Renal cortical epithelial cell (primary cell): ENCODE measurements around the gene NEDD9. TPM values are rescaled to one million over a fixed set of nuclear protein-coding genes. Genes with fewer than 3 reads are reported as not detected.

Experiments
- DNase-seq: peaks from one replicate; pipeline ENCODE4 v3.0.0-alpha.2; 2011; ENCODE audit warnings: low read depth
- total RNA-seq: library from RNA; depleted of rRNA; stranded (reverse); fragments of >200 nt; gene quantifications from 2 replicates; pipeline ENCODE4 v1.2.3, GENCODE V29; 2014

NEDD9 gene
- total RNA-seq, 1 donor from 2014 or later, result 86.7 TPM

- peak; percentile 86 for DNase-seq
Measured at GRCh38 chr6:11236076-11236750, 3.7 kb upstream of the NEDD9 start.

- no peak for DNase-seq
Measured at GRCh38 chr6:11235062-11235461, 2.6 kb upstream of the NEDD9 start.

DNA sequence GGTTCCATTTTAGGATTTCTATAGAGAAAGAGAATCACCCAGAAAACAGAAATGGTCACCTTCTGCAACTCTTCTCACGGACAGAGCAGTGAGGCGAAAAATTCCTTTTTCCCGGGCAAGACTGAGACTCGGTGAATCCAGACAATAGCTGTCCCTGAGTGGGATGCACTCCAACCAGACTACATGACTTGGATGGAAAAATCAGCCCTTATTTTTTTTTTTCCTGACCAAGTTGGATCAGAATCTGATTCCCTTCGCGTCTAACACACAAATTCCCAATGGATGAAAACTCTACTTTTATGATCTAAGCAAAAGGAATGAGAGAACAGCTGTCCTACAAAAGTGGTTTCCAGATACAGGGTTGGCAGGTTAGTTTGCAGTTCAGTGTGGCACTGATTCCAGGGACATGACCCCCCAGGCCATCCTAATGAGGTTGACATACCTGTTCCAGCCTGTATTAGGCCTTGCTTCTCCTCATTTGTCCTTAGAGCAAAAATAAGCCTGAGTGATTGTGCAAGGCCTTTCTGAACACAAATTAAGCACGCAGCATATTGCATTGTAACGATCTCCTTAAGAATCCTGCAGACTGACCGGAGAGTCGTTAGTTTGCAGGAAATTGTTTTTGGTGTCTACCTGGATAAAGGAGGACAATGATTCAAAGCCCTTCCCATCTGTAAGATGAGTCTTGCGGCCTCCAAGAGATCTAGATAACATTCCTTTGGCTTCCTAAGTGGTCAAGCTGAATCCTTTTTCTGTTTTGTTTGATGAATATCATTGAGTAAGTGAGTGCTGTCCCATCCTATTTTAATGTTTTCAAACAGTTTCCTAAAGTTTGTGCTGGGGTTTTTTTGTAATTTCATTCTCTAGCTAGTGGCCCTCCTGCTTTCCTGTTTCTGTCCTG, 1.5 kb upstream of the NEDD9 start:
- DNase-seq, result peak; percentile 43

DNA sequence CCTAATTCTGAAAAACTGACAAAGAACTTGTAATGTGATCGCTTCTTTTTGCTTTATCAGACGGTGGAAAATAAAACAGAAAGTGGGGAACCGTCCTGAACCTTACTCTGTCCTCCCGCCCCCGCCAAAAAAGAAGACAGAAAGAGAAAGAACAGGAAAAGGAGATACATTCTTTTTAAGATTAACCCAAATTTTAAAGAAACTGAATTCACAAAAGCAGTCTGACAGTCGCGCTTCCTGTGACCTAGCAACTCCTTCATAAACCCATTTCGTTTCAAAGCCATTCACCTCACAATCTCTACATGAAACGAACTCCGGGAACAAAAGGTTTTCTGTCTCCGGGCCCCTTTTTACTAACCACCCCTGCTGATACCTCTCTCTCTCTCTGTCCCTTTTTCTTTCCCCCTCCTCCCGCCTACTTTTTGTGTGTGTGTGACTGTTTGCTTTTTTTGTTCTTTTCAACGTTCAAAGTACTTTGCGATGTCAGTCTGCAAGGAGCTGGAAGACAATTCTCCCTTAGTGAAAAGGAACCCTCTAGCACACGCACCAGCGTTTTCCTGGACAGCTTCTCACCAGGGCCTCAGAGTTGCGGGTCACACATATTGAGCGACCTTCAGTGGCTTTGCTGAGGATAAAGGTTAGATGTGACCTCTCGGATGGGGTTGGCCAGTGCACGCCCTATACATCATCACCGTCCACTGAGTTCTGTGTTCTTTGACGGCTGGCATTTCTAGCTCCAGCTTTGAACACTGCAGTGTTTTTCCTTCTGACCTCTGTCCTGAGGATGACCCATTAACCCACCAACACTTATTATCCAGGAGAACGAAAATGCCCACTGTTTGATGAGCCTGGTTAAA, 530 bp upstream of the NEDD9 start:
- no peak for DNase-seq

GRCh38 chr6:11231564-11232192, 790 bp downstream of the NEDD9 start:
- peak; percentile 43 for DNase-seq

GRCh38 chr6:11231108-11231463, 1.4 kb downstream of the NEDD9 start:
- no peak for DNase-seq

DNA sequence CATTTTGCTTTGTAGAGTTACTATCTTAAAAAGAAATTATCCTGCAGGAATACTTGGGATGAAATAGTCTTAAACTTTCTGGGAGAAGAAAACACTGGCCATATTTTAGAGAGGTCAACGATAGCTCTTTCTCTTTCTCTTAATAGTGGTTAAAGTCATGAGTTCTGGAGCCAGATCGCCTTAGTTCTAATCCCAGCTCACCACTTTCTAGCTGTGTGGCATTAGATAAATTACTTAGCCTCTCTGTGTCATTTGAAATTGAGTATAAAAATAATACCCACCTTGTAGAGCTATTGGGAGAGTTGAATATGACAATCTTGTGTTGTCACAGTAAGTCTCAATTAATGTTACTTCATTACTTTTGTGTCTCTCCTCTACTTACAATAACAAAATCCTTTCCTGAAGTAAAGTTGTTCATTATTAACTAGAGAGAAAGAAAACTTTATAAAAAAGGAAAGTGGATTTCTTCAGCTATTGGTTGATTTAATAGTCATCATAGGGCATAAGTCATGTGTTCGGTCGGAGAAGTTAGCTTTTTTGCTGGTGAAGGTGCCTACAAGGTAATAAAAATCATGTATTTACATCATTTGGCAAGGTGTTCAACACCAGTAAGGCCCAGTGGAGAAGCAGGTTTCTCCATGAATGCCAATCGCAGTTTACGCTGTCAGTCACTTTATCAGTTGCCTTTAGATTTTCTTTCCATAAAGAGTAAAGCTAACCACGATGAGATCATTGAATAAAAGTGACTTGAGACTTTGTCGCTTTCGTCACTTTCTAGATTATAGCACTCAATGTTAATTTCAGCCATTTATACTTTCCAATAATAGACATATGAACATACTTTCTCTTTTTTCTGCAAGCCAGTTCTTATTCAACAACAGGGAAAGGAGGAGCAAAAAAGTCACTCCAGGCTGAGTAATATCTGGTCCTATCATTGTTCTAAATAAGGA, 2.0 kb downstream of the NEDD9 start:
- peak; percentile 75 for DNase-seq

DNA sequence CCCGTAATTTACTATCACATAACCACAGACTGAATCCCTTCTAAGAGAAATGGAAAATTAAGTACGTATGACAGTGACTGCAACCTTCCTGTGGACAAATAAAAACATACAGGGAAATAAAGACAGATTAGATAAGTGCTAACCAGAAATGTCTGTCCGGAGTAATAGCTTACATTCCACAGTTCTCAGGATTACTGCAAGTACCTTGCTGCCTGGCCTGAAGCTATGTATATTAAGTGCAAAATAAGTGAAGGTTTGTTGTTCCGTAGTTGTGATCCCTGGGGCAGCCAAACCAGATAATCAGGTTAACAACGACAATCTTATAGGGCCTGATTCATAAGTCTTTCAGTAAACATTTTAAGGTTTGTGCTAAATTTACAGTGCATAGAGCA, 2.8 kb downstream of the NEDD9 start:
- peak; percentile 71 for DNase-seq

DNA sequence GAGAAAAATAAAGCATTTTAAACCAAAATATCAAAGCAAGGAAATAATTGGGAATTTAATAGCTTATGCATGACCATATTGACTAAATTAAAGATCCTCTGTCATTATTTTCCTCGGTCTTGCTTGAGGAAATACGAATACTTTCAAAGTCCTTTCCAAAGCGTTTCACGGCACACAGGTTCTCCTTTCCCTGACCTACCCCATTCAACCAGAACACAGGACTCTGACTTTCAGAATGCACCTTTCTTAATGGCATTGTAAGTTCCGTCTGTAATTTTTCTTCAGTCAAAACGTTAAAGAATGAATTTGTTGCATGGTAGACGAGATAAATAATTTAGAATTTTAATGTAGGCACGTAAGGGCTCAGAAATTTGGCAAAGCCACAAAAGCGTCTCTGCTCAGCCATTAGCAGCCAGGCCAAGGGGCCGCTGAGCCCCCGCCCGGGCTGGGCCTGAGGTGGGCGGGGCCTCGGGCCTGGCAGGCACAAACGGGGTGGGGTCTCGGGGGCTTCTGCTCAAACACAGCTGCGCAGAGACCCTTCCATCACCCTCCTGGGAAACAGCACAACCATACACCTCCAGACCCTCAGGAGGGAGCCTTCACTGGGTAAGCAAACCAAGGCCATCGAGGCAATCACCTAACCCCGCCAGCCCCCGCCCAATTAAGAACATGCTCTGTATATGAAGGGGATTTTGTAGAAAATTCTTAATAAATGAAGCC, 3.4 kb downstream of the NEDD9 start:
- DNase-seq, result no peak

GRCh38 chr6:11227698-11228097, 4.8 kb downstream of the NEDD9 start:
- DNase-seq, result no peak

- no peak for DNase-seq
Measured at GRCh38 chr6:11226005-11226404, 6.5 kb downstream of the NEDD9 start.

- DNase-seq, result no peak
Measured at GRCh38 chr6:11224966-11225463, 7.5 kb downstream of the NEDD9 start.

GRCh38 chr6:11224252-11224965, 8.1 kb downstream of the NEDD9 start:
- peak; percentile 51 for DNase-seq

GRCh38 chr6:11223286-11223864, 9.1 kb downstream of the NEDD9 start:
- no peak for DNase-seq

DNA sequence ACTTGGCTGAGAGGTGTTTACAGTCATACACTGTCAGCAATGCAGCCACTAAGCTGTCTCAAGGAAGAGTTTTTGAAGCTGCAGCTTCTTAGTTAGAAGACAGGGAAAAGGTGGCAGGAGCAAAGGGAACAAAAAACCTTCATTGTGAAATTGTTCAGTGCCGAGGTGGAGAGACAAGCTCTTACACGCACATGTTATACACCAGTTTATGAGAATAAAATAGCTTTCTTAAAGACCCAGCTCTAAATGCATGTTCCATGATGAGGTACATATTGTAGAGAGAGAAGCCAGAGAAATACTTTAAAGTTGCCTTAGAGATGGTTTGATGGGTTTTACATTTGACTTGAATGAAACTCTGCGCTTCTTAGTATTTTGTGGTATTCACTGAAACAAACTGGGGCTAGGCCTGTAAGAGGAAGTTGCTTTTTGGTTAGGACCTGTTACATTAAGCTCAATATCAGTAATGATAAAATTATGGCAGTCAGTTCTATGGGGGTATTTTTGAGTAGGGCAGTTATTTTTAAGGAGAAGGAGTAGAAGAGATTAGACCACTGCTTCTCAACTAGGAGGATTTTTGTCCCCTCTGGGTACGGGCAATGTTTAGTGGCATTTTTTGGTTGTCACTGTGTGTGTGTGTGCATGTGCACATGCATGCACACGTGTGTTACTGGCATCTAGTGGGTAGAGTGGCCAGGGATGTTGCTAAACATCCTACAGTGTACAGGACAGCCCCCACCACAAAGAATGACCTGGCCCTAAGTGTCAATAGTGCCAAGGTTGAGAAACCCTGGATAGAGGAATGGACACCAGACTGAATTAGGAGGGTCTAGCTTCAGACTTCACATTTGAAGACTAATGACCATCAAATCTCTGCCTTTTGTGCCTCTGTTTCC, 9.8 kb downstream of the NEDD9 start:
- no peak for DNase-seq

DNA sequence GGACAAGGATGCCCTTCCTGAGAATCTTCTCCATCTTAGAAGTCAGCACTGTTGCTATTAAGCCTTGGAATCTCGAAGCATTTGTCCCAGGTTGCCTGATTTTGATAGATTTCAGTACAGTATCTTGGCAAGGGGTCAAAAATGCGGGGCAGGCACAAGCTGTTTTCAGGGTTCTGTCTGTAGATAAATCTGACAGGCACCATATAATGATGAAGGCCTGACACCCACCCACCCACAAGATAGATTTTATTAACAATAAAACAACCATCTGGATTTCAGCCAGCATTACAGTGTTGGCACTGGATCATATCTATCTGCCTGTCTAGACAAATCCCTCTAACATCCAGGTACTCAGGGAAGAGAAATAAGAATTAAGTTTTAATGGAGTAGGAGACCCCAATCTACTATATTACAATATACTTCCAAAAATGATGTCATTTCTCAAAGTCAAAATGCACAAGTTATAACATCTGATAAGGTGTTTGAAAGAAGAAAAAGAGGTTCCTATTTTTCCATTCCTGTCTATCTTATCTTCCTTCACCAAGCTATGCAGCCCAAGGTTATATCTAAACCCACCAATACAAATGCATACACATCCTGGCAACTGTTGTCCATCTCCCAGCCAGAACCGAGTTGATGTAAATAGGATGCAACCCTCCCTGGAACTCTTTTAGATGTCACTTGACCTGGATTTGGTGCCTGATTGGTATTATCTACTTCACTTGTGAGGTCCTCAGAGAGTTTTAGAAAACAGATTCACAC, 10.7 kb downstream of the NEDD9 start:
- DNase-seq, result no peak

DNA sequence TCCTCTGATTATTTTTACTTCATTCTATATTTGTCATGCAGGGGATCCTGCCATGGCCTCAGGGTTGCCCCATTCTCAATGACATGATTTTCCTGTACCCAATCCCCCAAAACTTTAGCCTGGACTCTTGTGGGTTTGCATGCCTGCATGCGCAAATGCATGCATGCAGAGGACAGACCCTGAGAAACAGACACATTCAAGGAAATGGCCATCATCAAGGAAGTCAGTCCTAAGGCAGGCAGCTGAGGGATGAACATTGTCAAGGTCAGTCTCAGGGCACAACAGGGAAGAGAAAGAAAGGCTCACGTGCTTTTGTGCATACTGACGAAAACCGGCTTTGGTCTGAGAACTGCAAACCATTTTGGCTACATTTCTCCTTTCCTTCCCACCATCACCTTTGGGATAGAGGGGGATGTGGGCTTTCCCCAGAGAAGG, 13.1 kb downstream of the NEDD9 start:
- DNase-seq, result no peak
